Peyer's patch (tissue), 4 donors: ENCODE data around the gene AK5.

Source experiments
- POLR2A ChIP-seq, 2 donors: fragments of 450-650 bp; IDR thresholded peaks; one replicate each; pipeline ENCODE4 v1.5.1; 2017; ENCODE audit warnings: antibody characterized with exemption in 2 of 2, mild to moderate bottlenecking in 2 of 2, moderate library complexity in 2 of 2
- TF ChIP-seq, protein P1 (sequence below), 6 experiments: fragments of 450-650 bp in 4 of 6; fragments of 200-600 bp in 2 of 6; sonication (generic) in 1 of 6; IDR thresholded peaks; one replicate each; pipeline ENCODE4 v1.5.1; 2017 to 2019; ENCODE audit warnings: antibody characterized with exemption in 6 of 6, mild to moderate bottlenecking in 3 of 6, moderate library complexity in 1 of 6

GRCh38 chr1:77350012-77350770, 68.4 kb downstream of the AK5 start:
- no peak for TF ChIP-seq POLR2A (IDR thresholded peaks at IDR 0.05)
- TF ChIP-seq, protein P1, sequence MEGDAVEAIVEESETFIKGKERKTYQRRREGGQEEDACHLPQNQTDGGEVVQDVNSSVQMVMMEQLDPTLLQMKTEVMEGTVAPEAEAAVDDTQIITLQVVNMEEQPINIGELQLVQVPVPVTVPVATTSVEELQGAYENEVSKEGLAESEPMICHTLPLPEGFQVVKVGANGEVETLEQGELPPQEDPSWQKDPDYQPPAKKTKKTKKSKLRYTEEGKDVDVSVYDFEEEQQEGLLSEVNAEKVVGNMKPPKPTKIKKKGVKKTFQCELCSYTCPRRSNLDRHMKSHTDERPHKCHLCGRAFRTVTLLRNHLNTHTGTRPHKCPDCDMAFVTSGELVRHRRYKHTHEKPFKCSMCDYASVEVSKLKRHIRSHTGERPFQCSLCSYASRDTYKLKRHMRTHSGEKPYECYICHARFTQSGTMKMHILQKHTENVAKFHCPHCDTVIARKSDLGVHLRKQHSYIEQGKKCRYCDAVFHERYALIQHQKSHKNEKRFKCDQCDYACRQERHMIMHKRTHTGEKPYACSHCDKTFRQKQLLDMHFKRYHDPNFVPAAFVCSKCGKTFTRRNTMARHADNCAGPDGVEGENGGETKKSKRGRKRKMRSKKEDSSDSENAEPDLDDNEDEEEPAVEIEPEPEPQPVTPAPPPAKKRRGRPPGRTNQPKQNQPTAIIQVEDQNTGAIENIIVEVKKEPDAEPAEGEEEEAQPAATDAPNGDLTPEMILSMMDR (IDR thresholded peaks at IDR 0.05), result no peak
